ENCODE measurements around the gene STK32B.

The STK32B gene

GRCh38 chr4:5069901-5070300, 18.6 kb downstream of the STK32B start:
- DNase-seq (ENCODE audit: low read depth): no peak

GRCh38 chr4:5072948-5073347, 21.7 kb downstream of the STK32B start:
- no peak for DNase-seq (ENCODE audit: low read depth)

GRCh38 chr4:5078009-5078408, 26.7 kb downstream of the STK32B start:
- no peak for DNase-seq (ENCODE audit: low read depth)

- no peak for DNase-seq (ENCODE audit: low read depth)
Measured at GRCh38 chr4:5079581-5079980, 28.3 kb downstream of the STK32B start.

- no peak for DNase-seq (ENCODE audit: low read depth)
Measured at GRCh38 chr4:5081441-5081999, 30.2 kb downstream of the STK32B start.

GRCh38 chr4:5082376-5082775, 31.1 kb downstream of the STK32B start:
- DNase-seq (ENCODE audit: low read depth): no peak

- DNase-seq (ENCODE audit: low read depth): no peak
Measured at GRCh38 chr4:5084911-5085475, 33.7 kb downstream of the STK32B start.

GRCh38 chr4:5086535-5086934, 35.3 kb downstream of the STK32B start:
- DNase-seq (ENCODE audit: low read depth): no peak

- no peak for DNase-seq (ENCODE audit: low read depth)
Measured at GRCh38 chr4:5096261-5096660, 45.0 kb downstream of the STK32B start.

- DNase-seq (ENCODE audit: low read depth): no peak
Measured at GRCh38 chr4:5098176-5098575, 46.9 kb downstream of the STK32B start.

GRCh38 chr4:5100336-5100735, 49.1 kb downstream of the STK32B start:
- DNase-seq (ENCODE audit: low read depth): no peak

- DNase-seq (ENCODE audit: low read depth): no peak
Measured at GRCh38 chr4:5100986-5101385, 49.7 kb downstream of the STK32B start.

- no peak for DNase-seq (ENCODE audit: low read depth)
Measured at GRCh38 chr4:5101571-5101970, 50.3 kb downstream of the STK32B start.

- no peak for DNase-seq (ENCODE audit: low read depth)
Measured at GRCh38 chr4:5110901-5111300, 59.6 kb downstream of the STK32B start.

GRCh38 chr4:5112333-5113095, 61.2 kb downstream of the STK32B start:
- no peak for DNase-seq (ENCODE audit: low read depth)

GRCh38 chr4:5114950-5115349, 63.7 kb downstream of the STK32B start:
- no peak for DNase-seq (ENCODE audit: low read depth)

GRCh38 chr4:5118091-5118786, 67.0 kb downstream of the STK32B start:
- DNase-seq (ENCODE audit: low read depth): no peak

- no peak for DNase-seq (ENCODE audit: low read depth)
Measured at GRCh38 chr4:5118994-5119835, 67.9 kb downstream of the STK32B start.

- DNase-seq (ENCODE audit: low read depth): no peak
Measured at GRCh38 chr4:5120067-5120466, 68.8 kb downstream of the STK32B start.

GRCh38 chr4:5120468-5120867, 69.2 kb downstream of the STK32B start:
- no peak for DNase-seq (ENCODE audit: low read depth)

GRCh38 chr4:5122114-5122513, 70.8 kb downstream of the STK32B start:
- no peak for DNase-seq (ENCODE audit: low read depth)

- DNase-seq (ENCODE audit: low read depth): no peak
Measured at GRCh38 chr4:5124876-5125275, 73.6 kb downstream of the STK32B start.
